GM12865 (cell line): Measurements from ENCODE around the gene SNX19.
A peak's percentile ranks its signal among the peaks of the same experiment; 100 is the strongest.

ENCODE experiments used
- DNase-seq: peaks from one replicate; pipeline ENCODE4 v3.0.0; 2010; ENCODE audit warnings: low read depth
- H3K4me3 ChIP-seq: 2 replicates; pipeline ENCODE4 v1.5.1; 2011; ENCODE audit warnings: mild to moderate bottlenecking, low read depth, low read length, control low read depth
- CTCF ChIP-seq: IDR thresholded peaks from 2 replicates; pipeline ENCODE4 v1.5.1; 2011; ENCODE audit warnings: low read length, control low read depth, low read depth, inconsistent platforms; ENCODE audit not compliant: insufficient read depth; ENCODE audit errors: missing control alignments

SNX19 gene

GRCh38 chr11:130915603-130916237, 559 bp downstream of the SNX19 start:
- no peak for TF ChIP-seq CTCF
- H3K4me3 ChIP-seq: peak overlapping the region; percentile 98
- peak; percentile 37 for DNase-seq

GRCh38 chr11:130913268-130913667, 3.0 kb downstream of the SNX19 start:
- no peak overlapping the region for H3K4me3 ChIP-seq
- DNase-seq: no peak
- TF ChIP-seq CTCF: no peak

GRCh38 chr11:130912552-130912951, 3.7 kb downstream of the SNX19 start:
- no peak for TF ChIP-seq CTCF
- H3K4me3 ChIP-seq: no peak overlapping the region
- DNase-seq: no peak

GRCh38 chr11:130911306-130911705, 5.0 kb downstream of the SNX19 start:
- TF ChIP-seq CTCF: no peak
- DNase-seq: no peak
- H3K4me3 ChIP-seq: no peak overlapping the region

GRCh38 chr11:130909650-130910049, 6.6 kb downstream of the SNX19 start:
- TF ChIP-seq CTCF: no peak
- DNase-seq: no peak
- no peak overlapping the region for H3K4me3 ChIP-seq

GRCh38 chr11:130908770-130909625, 7.3 kb downstream of the SNX19 start:
- H3K4me3 ChIP-seq: no peak overlapping the region
- no peak for DNase-seq

More at GRCh38 chr11:130908770-130909625, 7.3 kb downstream of the SNX19 start:
- no peak for TF ChIP-seq CTCF
